Omental fat pad (tissue), 4 donors: Measurements from ENCODE around the gene KIRREL3. TPM values are rescaled to one million over a fixed set of nuclear protein-coding genes. Genes with fewer than 3 reads are reported as not detected.

Experiments
- ATAC-seq: fragments of 150-250 bp; one replicate; pipeline ENCODE4 v1.9.1; 2016; ENCODE audit warnings: mild to moderate bottlenecking, moderate library complexity; ENCODE audit not compliant: low FRiP score
- DNase-seq: peaks from one replicate; pipeline ENCODE4 v3.0.0-alpha.2; 2019; ENCODE audit warnings: low spot score
- CTCF ChIP-seq, 3 donors: fragments of 450-650 bp; IDR thresholded peaks; one replicate each; pipeline ENCODE4 v1.5.1; 2016 to 2017; ENCODE audit warnings: antibody characterized with exemption in 3 of 3, mild to moderate bottlenecking in 3 of 3, moderate library complexity in 2 of 3
- total RNA-seq, 4 donors: library from RNA; depleted of rRNA; stranded (reverse); fragments of >200 nt; gene quantifications; one replicate each; pipeline ENCODE4 v1.1.0, GENCODE V29; 2016

KIRREL3 gene
- total RNA-seq, 4 donors from 2014 or later, result 0.09 to 0.60 TPM; not detected in 2

- TF ChIP-seq CTCF (IDR thresholded peaks at IDR 0.05), result no peak
- DNase-seq, result no peak
- no peak for ATAC-seq
These were observed 522.1 kb downstream of the KIRREL3 start for GRCh38 chr11:126478466-126478865.

- TF ChIP-seq CTCF (IDR thresholded peaks at IDR 0.05), result no peak
- no peak for ATAC-seq
- DNase-seq, result no peak
These were observed 522.9 kb downstream of the KIRREL3 start for GRCh38 chr11:126477535-126478305.

DNA sequence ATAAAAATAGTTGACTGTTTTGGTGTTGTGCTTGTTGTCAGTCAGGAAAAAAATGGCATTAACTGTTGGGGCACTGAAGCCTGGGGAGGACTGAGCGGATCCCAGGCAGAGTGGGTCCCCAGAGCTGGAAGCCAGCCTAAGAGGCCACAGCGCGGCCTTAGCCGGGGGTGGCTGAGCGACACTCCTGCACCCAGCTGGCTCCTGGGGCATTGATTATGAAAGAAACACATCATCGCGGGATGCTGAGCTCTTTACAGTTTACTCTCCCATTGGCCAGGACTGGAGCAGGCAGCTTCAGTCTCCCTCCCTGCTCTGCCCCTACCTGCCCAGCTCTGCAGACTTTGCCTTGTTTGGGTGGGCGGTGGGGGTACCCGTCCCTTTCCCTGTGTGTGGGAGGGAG, 523.6 kb downstream of the KIRREL3 start:
- ATAC-seq, result no peak
- no peak for DNase-seq
- TF ChIP-seq CTCF (IDR thresholded peaks at IDR 0.05), result no peak

DNA sequence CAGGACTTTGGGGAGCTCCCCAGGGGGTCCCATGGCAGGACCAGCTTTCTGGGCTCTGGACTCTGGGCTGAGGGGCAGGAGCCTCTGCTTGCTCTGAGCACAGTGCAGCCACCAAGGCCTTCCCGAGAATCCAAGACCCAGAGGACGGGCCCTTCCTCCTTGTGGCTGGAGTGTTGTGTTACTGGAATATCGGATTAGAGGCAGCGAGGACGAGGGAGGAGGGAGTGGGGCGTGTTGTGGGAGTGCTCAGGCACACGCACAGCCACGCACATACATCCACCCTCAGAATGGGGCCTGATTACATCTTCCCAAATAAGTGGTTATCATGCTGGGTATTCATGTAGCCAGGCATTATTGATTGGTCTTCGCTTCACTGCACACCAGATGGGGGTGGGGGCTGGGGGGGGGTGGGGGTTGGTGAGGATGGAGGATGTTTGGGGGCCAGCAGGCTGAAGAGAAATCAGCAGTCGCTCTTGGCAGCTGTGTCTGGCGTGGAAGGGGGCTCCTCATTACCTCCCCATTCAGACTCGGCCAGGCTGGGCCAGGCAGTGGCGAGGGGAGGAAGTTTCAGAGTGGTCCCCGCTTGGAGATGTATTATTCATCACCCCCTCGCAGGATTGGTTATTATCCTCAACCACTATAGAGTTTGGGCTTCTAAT, 524.2 kb downstream of the KIRREL3 start:
- no peak for TF ChIP-seq CTCF (IDR thresholded peaks at IDR 0.05)
- ATAC-seq, result no peak

GRCh38 chr11:126475014-126475991, 525.3 kb downstream of the KIRREL3 start:
- no peak for TF ChIP-seq CTCF (IDR thresholded peaks at IDR 0.05)
- ATAC-seq (no peak), DNase-seq (no peak)

More for the DNA sequence above, 524.2 kb downstream of the KIRREL3 start:
- DNase-seq, result no peak

DNA sequence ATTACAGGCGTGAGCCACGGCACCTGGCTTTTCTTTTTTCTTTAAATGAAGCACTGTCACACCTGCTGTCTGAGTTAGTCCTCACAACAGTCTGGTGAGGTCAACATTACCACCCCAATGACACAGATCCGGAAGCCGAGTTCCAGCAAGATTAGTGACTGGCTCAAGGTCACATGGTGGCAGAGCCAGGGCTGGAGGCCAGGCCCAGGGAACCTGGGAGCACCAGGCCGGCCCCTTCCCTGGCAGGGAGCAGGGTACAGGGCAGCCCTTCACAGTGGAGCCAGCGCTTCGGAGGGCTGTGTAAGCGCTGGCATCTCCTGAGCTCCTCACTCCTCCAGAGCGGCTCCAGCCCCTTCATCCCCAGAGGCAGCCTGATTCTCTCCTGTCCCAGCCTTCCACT, 526.4 kb downstream of the KIRREL3 start:
- no peak for ATAC-seq

More for the DNA sequence above, 526.4 kb downstream of the KIRREL3 start:
- no peak for DNase-seq
- no peak for TF ChIP-seq CTCF (IDR thresholded peaks at IDR 0.05)
